HCT116 (cell line): ENCODE data around the gene OPCML. TPM values are rescaled to one million over a fixed set of nuclear protein-coding genes. Genes with fewer than 3 reads are reported as not detected.

ENCODE experiments used
- ATAC-seq: fragments of 200-7000 bp; cut with Tn5 transposase; 2 replicates; pipeline ENCODE4 v1.9.1; 2020; ENCODE audit warnings: mild to moderate bottlenecking, moderate library complexity
- BruUV-seq: library from RNA; stranded (reverse); fragments of 400-500 nt; replicated peaks from 2 replicates; lab custom pipeline; 2021; lab: Mats Ljungman, UMichigan
- CTCF ChIA-PET: fragments of 300-600 bp; sonication (Branson Sonifier 250); formaldehyde crosslinking; loops from one replicate; lab custom pipeline; 2021; ENCODE audit warnings: antibody characterized with exemption; lab: Charles Lee
- POLR2A ChIA-PET: fragments of 300-600, 350-600 bp; sonication (Branson Sonifier 250); formaldehyde crosslinking; loops from one replicate; lab custom pipeline; 2021; ENCODE audit warnings: antibody characterized with exemption; lab: Charles Lee
- RAD21 ChIA-PET, 2 experiments: fragments of 300-600 bp; sonication (Branson Sonifier 250); formaldehyde crosslinking; loops; one replicate each; lab custom pipeline; 2023; ENCODE audit warnings: low total read pairs in 2 of 2; ENCODE audit not compliant: uncharacterized antibody in 2 of 2, unreplicated experiment in 2 of 2, low non-redundant PET in 1 of 2; lab: Charles Lee
- DNase-seq: peaks from one replicate; pipeline ENCODE4 v3.0.0-alpha.2; 2010; ENCODE audit warnings: low read depth, low spot score
- H2AFZ ChIP-seq: fragments of 200-600 bp; shearing (Covaris generic), sonication (generic); 2 replicates; pipeline ENCODE4 v1.6.1; 2017; ENCODE audit warnings: low read depth, mixed run types, mixed read lengths, antibody characterized with exemption, low read length; ENCODE audit not compliant: poor library complexity, severe bottlenecking
- H3K27ac ChIP-seq: 2 replicates; pipeline ENCODE4 v1.5.1; 2012; ENCODE audit warnings: low read depth, low read length
- H3K27me3 ChIP-seq: fragments of 200-600 bp; sonication (generic); 2 replicates; pipeline ENCODE4 v1.6.1; 2016; ENCODE audit warnings: mixed run types, low read length, mixed read lengths; ENCODE audit not compliant: insufficient read depth
- H3K36me3 ChIP-seq, 2 experiments: fragments of 200-500 bp in 1 of 2; fragments of 200-600 bp in 1 of 2; sonication (Bioruptor generic) in 1 of 2; sonication (generic) in 1 of 2; 2 replicates each; pipeline versions ENCODE4 v1.5.1 to v1.6.1; 2014 to 2016; ENCODE audit warnings: low read length in 2 of 2, inconsistent platforms in 1 of 2, mixed read lengths in 1 of 2, mixed run types in 1 of 2; ENCODE audit not compliant: insufficient read depth in 2 of 2, control insufficient read depth in 1 of 2
- H3K4me1 ChIP-seq, 2 experiments: fragments of 200-600 bp in 1 of 2; sonication (generic) in 1 of 2; 2 replicates each; pipeline versions ENCODE4 v1.5.1 to v1.6.1; 2012 to 2017; ENCODE audit warnings: low read length in 2 of 2, inconsistent platforms in 1 of 2, mild to moderate bottlenecking in 1 of 2, mixed read lengths in 1 of 2, mixed run types in 1 of 2, moderate library complexity in 1 of 2; ENCODE audit not compliant: insufficient read depth in 2 of 2, control insufficient read depth in 1 of 2
- H3K4me2 ChIP-seq: fragments of 200-600 bp; sonication (generic); 2 replicates; pipeline ENCODE4 v1.6.1; 2017; ENCODE audit warnings: mixed run types, low read length, mixed read lengths
- H3K4me3 ChIP-seq, 2 experiments: fragments of 200-600 bp in 1 of 2; sonication (generic) in 1 of 2; replicated peaks in 1 of 2; 2 replicates each; pipeline ENCODE4 v1.5.1; 2011 to 2016; ENCODE audit warnings: low read length in 2 of 2, control low read depth in 1 of 2, low read depth in 1 of 2, mild to moderate bottlenecking in 1 of 2, mixed read lengths in 1 of 2, mixed run types in 1 of 2
- H3K79me2 ChIP-seq: fragments of 200-600 bp; sonication (generic); 2 replicates; pipeline ENCODE4 v1.6.1; 2017; ENCODE audit warnings: mild to moderate bottlenecking, mixed run types, low read length, moderate library complexity, mixed read lengths; ENCODE audit not compliant: insufficient read depth
- H3K9ac ChIP-seq: fragments of 200-600 bp; sonication (generic); 2 replicates; pipeline ENCODE4 v1.6.1; 2016; ENCODE audit warnings: low read length, mixed read lengths
- H3K9me2 ChIP-seq: fragments of 200-600 bp; sonication (generic), shearing (Covaris generic); 2 replicates; pipeline ENCODE4 v1.6.1; 2017; ENCODE audit warnings: mixed run types, mild to moderate bottlenecking, moderate library complexity; ENCODE audit not compliant: insufficient read depth
- H3K9me3 ChIP-seq, 2 experiments: fragments of 200-500 bp in 1 of 2; fragments of 200-600 bp in 1 of 2; sonication (Bioruptor generic) in 1 of 2; sonication (generic) in 1 of 2; 2 replicates each; pipeline ENCODE4 v1.6.1; 2014 to 2017; ENCODE audit warnings: low read length in 2 of 2, mixed read lengths in 2 of 2, inconsistent platforms in 1 of 2, low read depth in 1 of 2, mild to moderate bottlenecking in 1 of 2, mixed run types in 1 of 2, moderate library complexity in 1 of 2; ENCODE audit not compliant: control insufficient read depth in 1 of 2, insufficient read depth in 1 of 2
- H4K20me1 ChIP-seq: fragments of 200-600 bp; sonication (generic), shearing (Covaris generic); 2 replicates; pipeline ENCODE4 v1.6.1; 2017; ENCODE audit warnings: mixed run types, mild to moderate bottlenecking, moderate library complexity; ENCODE audit not compliant: insufficient read depth
- CBX3 ChIP-seq: IDR thresholded peaks from 2 replicates; pipeline ENCODE4 v1.6.1; 2012; ENCODE audit warnings: low read depth
- CTCF ChIP-seq, 3 experiments: fragments of 200-600 bp in 1 of 3; sonication (generic) in 1 of 3; IDR thresholded peaks in 2 of 3; conservative IDR thresholded peaks in 1 of 3; 2 replicates each; pipeline ENCODE4 v1.5.1; 2012 to 2017; ENCODE audit warnings: low read depth in 2 of 3, low read length in 2 of 3, antibody characterized with exemption in 1 of 3, borderline replicate concordance in 1 of 3, control low read depth in 1 of 3, mild to moderate bottlenecking in 1 of 3, mixed read lengths in 1 of 3, mixed run types in 1 of 3, moderate library complexity in 1 of 3; ENCODE audit not compliant: insufficient read depth in 1 of 3
- EGR1 ChIP-seq: IDR thresholded peaks from 2 replicates; pipeline ENCODE4 v1.6.1; 2012; ENCODE audit warnings: low read depth
- FOSL1 ChIP-seq: IDR thresholded peaks from 2 replicates; pipeline ENCODE4 v1.6.1; 2012; ENCODE audit warnings: low read depth
- POLR2A ChIP-seq: IDR thresholded peaks from 2 replicates; pipeline ENCODE4 v1.7.0; 2011; ENCODE audit warnings: borderline replicate concordance; ENCODE audit not compliant: insufficient read depth, insufficient read length; ENCODE audit errors: extremely low read depth
- SIN3A ChIP-seq: IDR thresholded peaks from 2 replicates; pipeline ENCODE4 v1.6.1; 2012; ENCODE audit warnings: low read depth
- TCF7L2 ChIP-seq: IDR thresholded peaks from 2 replicates; pipeline ENCODE4 v1.7.0; 2011; ENCODE audit warnings: borderline replicate concordance, inconsistent platforms; ENCODE audit not compliant: insufficient read depth, insufficient read length; ENCODE audit errors: extremely low read depth
- YY1 ChIP-seq: IDR thresholded peaks from 2 replicates; pipeline ENCODE4 v1.6.1; 2011; ENCODE audit warnings: low read length, low read depth, moderate library complexity, mild to moderate bottlenecking; ENCODE audit not compliant: insufficient replicate concordance; ENCODE audit errors: extremely low read depth
- ZNF274 ChIP-seq: fragments of 200-500 bp; sonication (Bioruptor generic); IDR thresholded peaks from 2 replicates; pipeline ENCODE4 v1.6.1; 2014; ENCODE audit warnings: mild to moderate bottlenecking, low read depth, low read length, inconsistent platforms
- intact Hi-C: fragments of 100-400 bp; cut with micrococcal nuclease; formaldehyde crosslinking; loops from 2 replicates; pipeline ENCODE4 v1.10.0; 2022
- total RNA-seq: library from RNA; stranded (reverse); gene quantifications from one replicate; pipeline ENCODE4 v1.2.1, GENCODE V29; 2021; ENCODE audit not compliant: unreplicated experiment
- TF ChIP-seq, protein P1 (sequence below): IDR thresholded peaks from 2 replicates; pipeline ENCODE4 v1.6.1; 2011; ENCODE audit warnings: mild to moderate bottlenecking, low read length, moderate library complexity; ENCODE audit not compliant: insufficient replicate concordance; ENCODE audit errors: extremely low read depth

OPCML gene
- total RNA-seq, 1 experiment from 2014 or later = not detected

DNA sequence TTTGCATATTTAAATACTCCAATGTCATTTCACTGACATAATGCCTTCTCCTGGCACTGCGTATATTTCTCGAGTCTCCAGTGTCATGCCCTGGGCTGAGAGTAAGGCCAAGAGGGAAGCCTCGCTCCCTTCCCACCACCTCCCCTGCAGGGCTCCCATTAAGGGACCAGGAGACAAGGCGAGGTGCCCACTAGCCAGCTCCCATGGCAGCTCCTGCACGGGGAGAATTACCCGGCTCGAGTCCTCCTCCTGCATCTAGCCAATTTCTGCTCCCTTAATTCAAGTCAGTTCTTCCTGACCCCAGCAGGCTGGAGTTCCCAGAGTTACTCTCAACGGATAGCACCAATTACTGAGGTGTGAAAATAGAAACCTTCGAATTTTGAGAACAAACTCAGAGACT is 31.9 kb downstream of the OPCML start:
- DNase-seq (no peak), ATAC-seq (no peak)
- no peaks in the 10 kb centered on the region for H4K20me1 ChIP-seq
- no peaks in the 10 kb centered on the region for H3K4me1 ChIP-seq
- intact Hi-C loops = no loop called here
- CTCF ChIA-PET = no interaction called here
- no peaks in the 10 kb centered on the region for H3K27me3 ChIP-seq
- RAD21 ChIA-PET = no interaction called here
- BruUV-seq = no TSS peak
- no peak overlapping the region for H2AFZ ChIP-seq
- H3K27ac ChIP-seq = no peak overlapping the region
- no peak overlapping the region for H3K4me2 ChIP-seq
- H3K4me3 ChIP-seq = no peak overlapping the region
- no peaks in the 10 kb centered on the region for H3K36me3 ChIP-seq
- no peaks in the 10 kb centered on the region for H3K9me2 ChIP-seq
- H3K9ac ChIP-seq = no peak overlapping the region
- no peak for TF ChIP-seq FOSL1
- TF ChIP-seq ZNF274 = no peak
- TF ChIP-seq CBX3 = no peak
- no peak for TF ChIP-seq EGR1
- no peak for TF ChIP-seq SIN3A
- no peak for TF ChIP-seq YY1
- no peak for TF ChIP-seq CTCF (IDR thresholded peaks at IDR 0.05 in 2 of 3, conservative IDR thresholded peaks at IDR 0.05 in 1 of 3; ENCODE audit: borderline replicate concordance in 1 of 3, insufficient read depth in 1 of 3, low read depth in 2 of 3, low read length in 2 of 3)
- TF ChIP-seq POLR2A = no peak
- TF ChIP-seq, protein P1, sequence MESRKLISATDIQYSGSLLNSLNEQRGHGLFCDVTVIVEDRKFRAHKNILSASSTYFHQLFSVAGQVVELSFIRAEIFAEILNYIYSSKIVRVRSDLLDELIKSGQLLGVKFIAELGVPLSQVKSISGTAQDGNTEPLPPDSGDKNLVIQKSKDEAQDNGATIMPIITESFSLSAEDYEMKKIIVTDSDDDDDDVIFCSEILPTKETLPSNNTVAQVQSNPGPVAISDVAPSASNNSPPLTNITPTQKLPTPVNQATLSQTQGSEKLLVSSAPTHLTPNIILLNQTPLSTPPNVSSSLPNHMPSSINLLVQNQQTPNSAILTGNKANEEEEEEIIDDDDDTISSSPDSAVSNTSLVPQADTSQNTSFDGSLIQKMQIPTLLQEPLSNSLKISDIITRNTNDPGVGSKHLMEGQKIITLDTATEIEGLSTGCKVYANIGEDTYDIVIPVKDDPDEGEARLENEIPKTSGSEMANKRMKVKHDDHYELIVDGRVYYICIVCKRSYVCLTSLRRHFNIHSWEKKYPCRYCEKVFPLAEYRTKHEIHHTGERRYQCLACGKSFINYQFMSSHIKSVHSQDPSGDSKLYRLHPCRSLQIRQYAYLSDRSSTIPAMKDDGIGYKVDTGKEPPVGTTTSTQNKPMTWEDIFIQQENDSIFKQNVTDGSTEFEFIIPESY = no peak
- TF ChIP-seq TCF7L2 = no peak
- no peaks in the 10 kb centered on the region for H3K79me2 ChIP-seq
- peaks cover 0 to 9% of the 10 kb centered on the region in 2 experiments; a peak in 2 of 4 replicates for H3K9me3 ChIP-seq
- POLR2A ChIA-PET = no interaction called here
